Measurements from ENCODE around the gene CRB2. TPM values are rescaled to one million over a fixed set of nuclear protein-coding genes. Genes with fewer than 3 reads are reported as not detected.
A peak's percentile ranks its signal among the peaks of the same experiment; 100 is the strongest.

CRB2 gene
- total RNA-seq, 1 donor from 2014 or later, result not detected

GRCh38 chr9:123335986-123336329 lies 20.0 kb upstream of the CRB2 start:
- H3K27ac ChIP-seq, result peak overlapping the region; percentile 25
- ATAC-seq, result peak; percentile 60 to 70
- H3K27me3 ChIP-seq (ENCODE audit: low read depth), result no peaks in the 10 kb centered on the region

GRCh38 chr9:123336449-123336848 lies 19.5 kb upstream of the CRB2 start:
- no peak overlapping the region for H3K4me3 ChIP-seq
- no peak for DNase-seq
- H3K36me3 ChIP-seq, result no peaks in the 10 kb centered on the region
- intact Hi-C loops (cut with DNase I), result no loop called here
- no peaks in the 10 kb centered on the region for H3K27me3 ChIP-seq (ENCODE audit: low read depth)
- ATAC-seq, result peak; percentile 1 to 3
- H3K27ac ChIP-seq, result peak overlapping the region; percentile 25
- H3K9me3 ChIP-seq, result no peaks in the 10 kb centered on the region
- peaks cover 19% of the 10 kb centered on the region for H3K4me1 ChIP-seq
- TF ChIP-seq CTCF (IDR thresholded peaks at IDR 0.05), result no peak

More at GRCh38 chr9:123335986-123336329, 20.0 kb upstream of the CRB2 start:
- H3K4me1 ChIP-seq, result peaks cover 19% of the 10 kb centered on the region
- no peaks in the 10 kb centered on the region for H3K9me3 ChIP-seq
- intact Hi-C loops (cut with DNase I), result no loop called here
- no peaks in the 10 kb centered on the region for H3K36me3 ChIP-seq
- no peak for TF ChIP-seq CTCF (IDR thresholded peaks at IDR 0.05)
- H3K4me3 ChIP-seq, result no peak overlapping the region
- DNase-seq, result no peak

- Histone ChIP-seq H3K4me3 (no peak overlapping the region), H3K27ac (no peak overlapping the region), H3K36me3 (no peaks in the 10 kb centered on the region), H3K27me3 (ENCODE audit: low read depth) (no peaks in the 10 kb centered on the region), H3K9me3 (no peaks in the 10 kb centered on the region), H3K4me1 (peaks cover 19% of the 10 kb centered on the region)
- ATAC-seq (no peak), DNase-seq (no peak)
- TF ChIP-seq CTCF (IDR thresholded peaks at IDR 0.05), result no peak
- intact Hi-C loops (cut with DNase I), result no loop called here
Measured at GRCh38 chr9:123336959-123337358, 19.0 kb upstream of the CRB2 start.

- no peak for ATAC-seq
- H3K9me3 ChIP-seq, result no peaks in the 10 kb centered on the region
- no peak for TF ChIP-seq CTCF (IDR thresholded peaks at IDR 0.05)
Measured at GRCh38 chr9:123337971-123338370, 18.0 kb upstream of the CRB2 start.

GRCh38 chr9:123338710-123339665 lies 17.0 kb upstream of the CRB2 start:
- ATAC-seq, result peak; percentile 28 to 60
- H3K4me3 ChIP-seq, result peak overlapping the region; percentile 42
- peaks cover 23% of the 10 kb centered on the region for H3K4me1 ChIP-seq
- TF ChIP-seq CTCF (IDR thresholded peaks at IDR 0.05), result no peak
- no peaks in the 10 kb centered on the region for H3K36me3 ChIP-seq
- no peaks in the 10 kb centered on the region for H3K27me3 ChIP-seq (ENCODE audit: low read depth)
- H3K9me3 ChIP-seq, result no peaks in the 10 kb centered on the region
- intact Hi-C loops (cut with DNase I), result no loop called here
- peak; percentile 62 for DNase-seq
- H3K27ac ChIP-seq, result peak overlapping the region; percentile 49

More at GRCh38 chr9:123337971-123338370, 18.0 kb upstream of the CRB2 start:
- no peak overlapping the region for H3K4me3 ChIP-seq
- peaks cover 19% of the 10 kb centered on the region for H3K4me1 ChIP-seq
- H3K27me3 ChIP-seq (ENCODE audit: low read depth), result no peaks in the 10 kb centered on the region
- intact Hi-C loops (cut with DNase I), result no loop called here
- H3K36me3 ChIP-seq, result no peaks in the 10 kb centered on the region
- no peak for DNase-seq
- no peak overlapping the region for H3K27ac ChIP-seq

All from lower lobe of right lung (tissue), 2 donors.